OCI-LY3 (cell line): Measurements from ENCODE around the gene FOSL1.

ENCODE experiments used
- H2AFZ ChIP-seq: fragments of 200-600, 300-600 bp; shearing (Covaris generic); 2 replicates; pipeline ENCODE4 v1.6.0; 2014; ENCODE audit warnings: antibody characterized with exemption, low read depth, low read length
- H3K27ac ChIP-seq: fragments of 200-600, 300-600 bp; sonication (generic); 2 replicates; pipeline ENCODE4 v1.5.1; 2014; ENCODE audit warnings: mild to moderate bottlenecking, low read length, moderate library complexity, mixed read lengths
- H3K27me3 ChIP-seq: fragments of 200-600, 300-600 bp; sonication (generic); 2 replicates; pipeline ENCODE4 v1.6.1; 2014; ENCODE audit warnings: low read depth, low read length, mixed read lengths
- H3K36me3 ChIP-seq: fragments of 200-600, 300-600 bp; sonication (generic); replicated peaks from 2 replicates; pipeline ENCODE3; 2014; ENCODE audit warnings: low read depth, low read length, mixed read lengths
- H3K4me1 ChIP-seq: fragments of 300-600, 200-600 bp; sonication (generic); 2 replicates; pipeline ENCODE4 v1.6.1; 2014; ENCODE audit warnings: low read length, mixed read lengths
- H3K4me2 ChIP-seq: fragments of 200-600, 300-600 bp; sonication (generic); 2 replicates; pipeline ENCODE4 v1.6.1; 2014; ENCODE audit warnings: low read length, mixed read lengths
- H3K4me3 ChIP-seq: fragments of 300-600, 200-600 bp; sonication (generic); 2 replicates; pipeline ENCODE4 v1.5.1; 2014; ENCODE audit warnings: antibody characterized with exemption, mild to moderate bottlenecking, low read length, moderate library complexity
- H3K79me2 ChIP-seq: fragments of 300-600, 200-600 bp; shearing (Covaris generic); 2 replicates; pipeline ENCODE4 v1.6.1; 2014; ENCODE audit warnings: mild to moderate bottlenecking, low read length, mixed read lengths
- H3K9ac ChIP-seq: fragments of 300-600, 200-600 bp; shearing (Covaris generic); 2 replicates; pipeline ENCODE4 v1.6.0; 2014; ENCODE audit warnings: mild to moderate bottlenecking, low read length, moderate library complexity
- H3K9me3 ChIP-seq: fragments of 200-600, 300-600 bp; shearing (Covaris generic); 2 replicates; pipeline ENCODE4 v1.6.1; 2014; ENCODE audit warnings: low read length, mixed read lengths; ENCODE audit not compliant: insufficient read depth
- H4K20me1 ChIP-seq: fragments of 200-600, 300-600 bp; sonication (generic); 2 replicates; pipeline ENCODE4 v1.6.1; 2016; ENCODE audit warnings: low read length, mixed read lengths; ENCODE audit not compliant: insufficient read depth
- CTCF ChIP-seq: fragments of 200-600, 300-600 bp; sonication (generic); IDR thresholded peaks from 2 replicates; pipeline ENCODE4 v1.5.1; 2014; ENCODE audit warnings: antibody characterized with exemption, low read length, low read depth
- EZH2phosphoT487 ChIP-seq: fragments of 200-600 bp; shearing (Covaris generic); IDR thresholded peaks from 2 replicates; pipeline ENCODE4 v1.6.1; 2018; ENCODE audit warnings: antibody characterized with exemption, mixed run types, low read depth

The FOSL1 gene

GRCh38 chr11:65865550-65866172, 34.5 kb downstream of the FOSL1 start:
- H3K27ac ChIP-seq, result no peak overlapping the region
- no peak for TF ChIP-seq CTCF
- no peak for TF ChIP-seq EZH2phosphoT487

GRCh38 chr11:65864706-65865471, 35.3 kb downstream of the FOSL1 start:
- H3K27me3 ChIP-seq, result no peaks in the 10 kb centered on the region
- H3K36me3 ChIP-seq, result peaks cover 65% of the 10 kb centered on the region
- H3K4me2 ChIP-seq, result no peak overlapping the region
- H3K9me3 ChIP-seq, result no peaks in the 10 kb centered on the region
- TF ChIP-seq EZH2phosphoT487, result no peak
- TF ChIP-seq CTCF, result no peak
- no peak overlapping the region for H3K9ac ChIP-seq
- peaks cover 21% of the 10 kb centered on the region for H3K79me2 ChIP-seq
- no peak overlapping the region for H3K27ac ChIP-seq
- no peak overlapping the region for H2AFZ ChIP-seq
- H4K20me1 ChIP-seq, result no peaks in the 10 kb centered on the region; the same call in 1 of the 2 replicates
- H3K4me3 ChIP-seq, result no peak overlapping the region
- peaks cover 9% of the 10 kb centered on the region for H3K4me1 ChIP-seq

More at GRCh38 chr11:65865550-65866172, 34.5 kb downstream of the FOSL1 start:
- peaks cover 9% of the 10 kb centered on the region for H3K4me1 ChIP-seq
- peaks cover 65% of the 10 kb centered on the region for H3K36me3 ChIP-seq
- H3K4me3 ChIP-seq, result no peak overlapping the region
- H3K79me2 ChIP-seq, result peaks cover 19% of the 10 kb centered on the region
- no peaks in the 10 kb centered on the region for H3K27me3 ChIP-seq
- no peak overlapping the region for H3K4me2 ChIP-seq
- H2AFZ ChIP-seq, result no peak overlapping the region
- no peaks in the 10 kb centered on the region for H3K9me3 ChIP-seq
- H3K9ac ChIP-seq, result no peak overlapping the region
- H4K20me1 ChIP-seq, result no peaks in the 10 kb centered on the region; the same call in 1 of the 2 replicates

GRCh38 chr11:65863889-65864705, 36.1 kb downstream of the FOSL1 start:
- no peaks in the 10 kb centered on the region for H3K27me3 ChIP-seq
- no peak overlapping the region for H3K27ac ChIP-seq
- no peak overlapping the region for H3K4me3 ChIP-seq
- H3K36me3 ChIP-seq, result peaks cover 65% of the 10 kb centered on the region
- H3K4me1 ChIP-seq, result peaks cover 9% of the 10 kb centered on the region
- no peaks in the 10 kb centered on the region for H3K9me3 ChIP-seq
- no peak overlapping the region for H3K9ac ChIP-seq
- no peaks in the 10 kb centered on the region; the same call in 1 of the 2 replicates for H4K20me1 ChIP-seq
- TF ChIP-seq CTCF, result no peak
- TF ChIP-seq EZH2phosphoT487, result no peak
- H3K79me2 ChIP-seq, result peaks cover 21% of the 10 kb centered on the region
- no peak overlapping the region for H3K4me2 ChIP-seq
- H2AFZ ChIP-seq, result no peak overlapping the region
